Ramos (cell line): ENCODE data around the gene GTPBP3.

ENCODE experiments used
- in situ Hi-C: fragments of 300-500 bp; cut with MboI; formaldehyde crosslinking; loops from one replicate; pipeline ENCODE4 v1.14.3; 2022; ENCODE audit warnings: low sequenced_read_pairs; ENCODE audit not compliant: unreplicated experiment

GTPBP3 gene

DNA sequence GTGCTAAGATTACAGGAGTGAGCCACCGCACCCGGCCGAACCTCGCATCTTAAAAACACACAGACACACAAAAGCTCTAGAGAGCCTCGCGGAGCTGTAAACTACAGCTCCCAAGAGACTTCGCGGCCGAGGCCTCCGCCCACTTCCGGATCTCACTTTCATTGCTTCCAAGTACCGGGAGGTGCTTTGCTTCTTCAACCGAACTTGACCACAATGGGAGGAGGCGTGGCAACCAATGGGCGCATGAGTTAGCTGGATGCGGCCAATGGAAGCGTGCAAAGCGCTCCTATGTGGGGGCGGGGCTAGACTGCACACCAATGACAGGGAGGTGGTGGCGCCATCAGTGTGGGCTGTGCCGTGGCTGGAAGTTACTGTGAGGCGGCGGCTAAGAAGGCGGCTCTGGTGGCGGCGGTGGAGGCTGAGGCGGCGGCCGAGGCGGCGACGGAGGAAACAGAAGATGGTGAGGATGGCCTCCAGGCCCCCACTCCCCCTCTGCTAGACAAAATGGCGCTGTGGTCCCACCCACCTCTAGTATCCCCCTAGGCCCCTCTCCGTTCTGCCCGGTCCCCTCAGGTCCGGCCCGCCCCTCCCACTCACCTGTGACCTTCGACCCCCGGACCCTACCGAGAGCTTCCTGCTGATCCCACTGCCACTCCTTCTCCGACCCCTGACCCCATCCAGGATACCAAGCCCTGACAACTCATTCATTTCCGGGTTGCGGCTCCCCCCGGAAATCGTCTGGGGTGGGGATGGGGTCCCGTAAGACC lies 28.0 kb upstream of the GTPBP3 start, which contains the start of gene DDA1:
Gene DDA1, plus strand, starts transcription at position 366 of the 767 bp plus-strand sequence. Its CDS starts 92 bp downstream, at position 458.
- in situ Hi-C loops, result no loop called here

DNA sequence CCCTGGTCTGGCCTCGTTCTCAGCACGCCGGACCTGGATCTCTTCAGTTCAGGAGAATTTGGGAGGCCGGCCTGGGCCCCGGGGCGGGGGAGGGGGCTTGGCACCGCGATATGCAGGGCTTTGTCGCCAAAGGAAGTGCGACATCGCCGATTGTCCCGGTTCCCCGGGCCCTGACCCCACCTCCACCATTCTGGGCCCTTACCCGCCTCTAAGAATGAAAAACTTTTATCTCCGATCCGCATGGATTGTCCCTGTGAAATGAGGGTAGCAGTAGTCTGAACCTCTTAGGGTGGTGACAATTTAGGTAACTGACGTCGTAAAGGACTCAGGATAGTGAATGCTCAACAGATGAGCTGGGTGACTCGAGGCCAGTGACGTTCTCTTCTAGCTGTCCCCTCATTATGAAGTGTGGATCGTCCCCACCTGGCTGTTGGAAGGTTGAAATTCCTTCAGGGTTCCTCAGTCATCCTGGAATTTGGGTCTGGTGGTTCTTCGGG lies 27.3 kb upstream of the GTPBP3 start:
- in situ Hi-C loops, result no loop called here

DNA sequence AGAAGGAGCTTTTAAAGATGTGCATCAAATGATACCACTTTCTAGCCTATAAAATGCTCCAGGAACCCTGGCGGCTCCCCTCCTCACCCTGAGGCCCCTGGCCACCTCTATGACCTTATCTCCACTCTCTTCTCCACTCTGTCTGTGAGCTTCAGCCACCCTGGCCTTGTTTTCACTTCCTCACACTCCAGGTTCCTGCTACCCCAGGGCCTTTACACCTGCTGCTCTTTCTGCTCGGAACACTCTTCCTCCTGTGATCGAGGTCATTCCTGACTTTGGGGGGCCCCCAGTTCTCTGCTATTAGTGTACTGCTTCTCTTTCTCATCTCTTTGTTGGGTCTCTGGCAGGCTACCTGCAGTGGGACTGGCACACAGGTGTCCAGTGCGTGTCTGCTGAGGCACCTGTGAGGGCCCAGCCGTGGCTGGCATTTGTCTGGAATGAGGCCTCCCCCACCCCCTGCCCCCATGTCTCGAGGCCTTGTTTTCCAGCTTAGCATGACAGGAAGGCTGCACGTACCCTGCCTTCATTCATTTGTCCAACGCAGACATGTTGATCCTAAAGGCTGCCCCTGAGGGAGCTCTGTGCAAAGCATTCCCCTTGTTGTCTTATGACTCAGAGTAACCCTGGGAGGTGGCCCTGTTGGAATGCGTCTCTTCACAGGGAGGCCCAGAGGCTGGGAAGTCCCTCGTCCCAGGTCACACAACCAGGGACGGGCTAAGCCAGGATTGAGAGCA lies 25.7 kb upstream of the GTPBP3 start:
- in situ Hi-C loops, result no loop called here

DNA sequence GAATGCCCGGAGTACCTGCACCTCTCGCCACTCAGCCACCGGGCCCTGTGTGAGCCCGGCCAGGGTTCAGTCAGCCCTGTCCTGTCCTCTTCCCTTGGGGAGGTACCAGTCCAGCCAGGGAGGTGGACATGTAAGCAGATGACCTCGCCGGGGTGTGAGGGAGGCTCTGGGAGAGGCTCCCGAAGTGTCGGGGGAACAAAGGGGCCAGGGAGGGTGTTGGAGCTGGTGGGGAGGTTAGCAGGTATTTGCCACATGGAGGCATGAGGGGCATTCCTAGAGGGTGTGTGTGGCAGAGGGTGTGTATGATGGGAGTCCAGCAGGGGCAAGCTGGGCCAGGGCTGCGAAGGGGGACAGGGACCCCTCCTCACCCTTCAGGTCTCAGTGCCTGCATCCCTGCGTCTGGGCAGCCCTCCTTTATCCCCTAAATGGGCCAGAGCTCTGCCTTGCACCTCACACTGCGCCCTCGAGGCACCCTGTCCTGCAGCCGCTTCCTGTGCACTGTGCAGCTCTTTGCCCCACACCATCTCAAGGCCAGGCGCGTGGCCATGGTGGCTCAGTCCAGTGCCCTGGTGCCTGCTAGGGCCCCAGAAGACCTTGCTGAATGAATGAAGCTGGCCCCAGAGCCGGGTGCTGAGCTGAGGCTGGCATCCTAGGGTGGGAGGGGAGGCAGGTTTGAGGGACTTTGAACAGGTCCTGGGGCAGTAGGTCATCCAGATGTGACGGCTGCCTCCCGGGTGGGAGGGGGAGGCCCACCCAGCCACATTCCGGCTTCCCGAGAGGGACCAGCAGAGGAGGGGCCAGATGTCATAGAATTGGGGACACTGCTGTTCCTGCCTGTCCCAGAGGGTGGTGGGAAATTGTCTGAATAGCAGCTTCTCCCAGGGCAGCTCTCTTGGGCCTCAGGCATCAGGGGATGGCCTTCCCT lies 24.9 kb upstream of the GTPBP3 start:
- in situ Hi-C loops, result no loop called here

DNA sequence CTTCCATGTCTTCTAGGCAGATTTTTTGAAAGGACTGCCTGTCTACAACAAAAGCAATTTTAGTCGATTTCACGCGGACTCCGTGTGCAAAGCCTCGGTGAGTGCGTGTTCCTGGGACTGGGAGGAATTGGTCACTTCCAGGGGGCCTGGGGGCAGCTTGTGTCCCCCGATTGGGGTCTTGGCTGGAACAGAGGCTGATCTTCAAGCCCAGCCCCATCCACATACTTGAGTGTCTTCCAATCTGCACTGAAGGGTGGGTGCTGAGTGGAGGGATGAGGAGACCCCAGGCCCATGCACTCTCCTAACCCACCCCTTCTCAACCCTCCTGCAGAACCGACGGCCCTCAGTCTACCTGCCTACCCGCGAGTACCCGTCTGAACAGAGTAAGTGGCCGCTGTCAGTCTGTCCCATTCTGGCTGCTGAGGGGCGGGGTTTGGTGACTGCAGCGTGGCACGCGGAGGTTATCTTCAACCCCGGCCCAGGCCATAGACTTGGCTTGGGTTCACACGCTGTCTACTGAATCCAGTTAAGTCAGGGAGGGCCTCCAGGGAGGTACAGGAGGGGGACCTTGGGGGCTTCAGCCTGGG lies 23.3 kb upstream of the GTPBP3 start:
- in situ Hi-C loops, result no loop called here

DNA sequence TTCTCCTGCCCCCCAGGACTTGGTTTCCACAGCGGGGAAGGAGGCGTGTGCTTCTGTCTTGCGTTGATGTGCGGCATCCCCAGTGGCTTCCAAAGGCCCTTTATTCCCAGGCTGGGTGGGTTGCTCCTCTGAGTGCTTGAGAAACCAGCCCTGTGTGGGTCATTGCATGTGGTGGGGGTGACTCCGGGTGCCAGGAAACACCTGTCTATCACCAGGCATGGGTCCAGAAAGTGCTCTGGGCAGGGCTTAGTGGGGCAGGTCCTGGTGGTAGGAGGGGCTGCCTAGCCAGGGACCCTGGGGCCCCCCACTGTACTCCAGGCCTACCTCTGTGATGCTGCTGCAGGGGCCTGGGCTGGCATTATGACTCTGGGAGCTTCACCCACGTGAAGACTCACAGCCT lies 18.4 kb upstream of the GTPBP3 start:
- in situ Hi-C loops, result no loop called here

DNA sequence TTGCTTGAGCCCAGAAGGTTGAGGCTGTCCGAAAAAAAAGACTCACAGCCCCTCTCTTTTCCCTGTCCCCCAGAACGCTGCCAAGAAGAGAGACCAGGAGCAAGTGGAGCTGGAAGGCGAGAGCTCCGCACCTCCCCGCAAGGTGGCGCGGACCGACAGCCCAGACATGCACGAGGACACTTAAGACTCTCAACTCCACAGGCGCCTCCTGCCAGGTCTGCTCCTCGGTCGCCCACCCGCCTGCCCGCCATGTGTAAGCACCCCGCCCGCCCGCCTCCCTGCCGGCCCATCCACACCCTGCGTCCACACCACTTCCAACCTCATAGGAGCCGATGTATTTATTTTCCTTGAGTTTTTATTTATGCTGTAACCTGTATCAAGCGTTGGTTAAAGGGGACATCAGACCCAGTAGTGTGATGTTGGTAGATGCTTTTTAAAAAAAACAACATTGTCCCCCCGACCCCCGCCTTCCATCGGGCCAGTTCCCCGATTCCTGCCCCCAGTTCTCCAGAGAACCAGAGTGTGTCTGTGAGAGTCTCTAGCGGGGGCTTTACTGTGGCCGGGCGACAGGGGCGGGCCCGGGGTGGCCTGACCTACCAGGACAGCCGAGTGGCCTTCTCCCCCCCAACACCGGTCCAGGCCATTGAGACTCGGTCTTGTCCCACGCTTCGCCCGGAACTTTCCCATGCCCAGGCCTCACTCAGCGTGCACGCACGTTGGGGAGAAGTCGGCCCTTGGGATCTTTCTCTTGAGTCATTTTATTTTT lies 17.7 kb upstream of the GTPBP3 start:
- in situ Hi-C loops, result no loop called here

DNA sequence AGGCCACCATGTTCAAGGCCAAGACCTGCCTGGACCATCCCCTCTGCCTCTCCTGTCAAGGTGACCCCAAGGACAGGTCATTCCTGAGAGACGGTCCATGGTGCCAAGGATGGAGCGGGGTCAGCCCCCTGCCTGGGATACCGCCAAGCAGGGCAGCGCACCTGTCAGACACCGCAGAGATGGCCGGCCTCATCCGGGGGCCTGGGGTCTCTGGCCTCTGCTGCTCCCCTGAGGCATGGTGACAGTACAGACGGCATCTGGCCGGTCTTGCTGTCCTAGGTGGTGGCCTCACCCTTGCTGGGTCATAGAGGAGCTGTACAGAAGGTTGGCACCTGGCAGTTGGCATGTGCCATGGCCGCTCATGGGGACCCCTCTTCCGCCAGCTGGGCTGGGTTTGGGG lies 16.9 kb upstream of the GTPBP3 start:
- in situ Hi-C loops, result no loop called here

DNA sequence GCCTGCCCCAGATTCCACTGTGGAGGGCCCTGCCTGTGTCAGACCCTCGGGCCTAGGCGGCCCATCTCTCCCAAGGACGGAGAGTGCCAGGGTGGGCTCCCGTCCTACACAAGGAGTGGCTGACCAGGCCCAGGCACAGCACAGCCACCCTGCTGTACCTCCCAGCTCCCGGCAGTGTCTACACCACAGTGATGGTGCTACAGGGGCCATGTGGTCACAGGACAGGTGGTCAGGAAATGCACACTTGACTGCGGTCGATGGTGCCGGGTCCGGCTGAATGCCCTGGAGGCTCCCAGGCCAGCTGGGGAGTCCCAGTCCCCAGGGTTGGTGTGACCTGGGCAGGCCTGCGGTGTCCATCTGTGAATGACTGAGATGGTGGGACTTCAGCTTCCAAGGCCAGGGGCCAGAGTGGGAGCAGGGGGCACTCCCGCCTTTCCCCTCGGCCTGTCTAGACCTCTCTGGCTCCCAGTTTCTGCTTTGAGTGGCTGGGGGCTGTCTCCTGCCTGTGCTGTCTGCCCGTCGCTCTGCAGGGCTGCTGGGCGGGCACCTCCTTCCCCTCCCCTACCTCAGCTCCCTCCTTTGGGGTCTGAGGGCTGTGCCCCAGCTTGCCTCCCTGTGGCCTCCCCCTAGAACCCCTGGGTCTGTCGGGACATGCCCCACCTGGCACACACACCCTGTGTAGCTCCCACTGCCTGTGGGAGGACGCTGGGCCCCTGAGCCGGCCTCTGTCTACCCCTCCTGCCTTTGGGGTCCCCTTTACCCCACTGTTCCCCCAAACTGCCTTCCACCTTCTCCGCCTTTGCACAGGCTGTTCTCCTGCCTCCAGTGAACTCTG lies 15.5 kb upstream of the GTPBP3 start:
- in situ Hi-C loops, result no loop called here

DNA sequence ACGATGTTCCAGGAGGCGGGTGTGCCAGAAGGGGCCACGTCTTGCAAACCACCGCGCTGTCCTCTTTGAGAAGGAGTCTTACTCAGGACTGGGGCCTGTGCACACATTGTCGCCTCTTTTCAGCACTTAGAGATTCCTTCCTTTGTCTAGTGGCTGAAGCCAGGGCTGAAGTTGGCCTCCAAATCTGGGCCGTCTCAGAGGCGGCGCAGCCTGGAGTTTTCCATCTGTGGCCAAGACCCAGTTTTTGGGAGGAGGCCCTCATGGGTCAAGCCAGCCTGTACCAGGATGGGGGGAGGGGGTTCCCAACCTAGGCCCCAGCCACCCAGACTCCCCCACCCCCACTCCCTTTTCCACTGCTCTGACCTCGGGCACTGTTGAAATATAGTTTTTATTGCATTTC lies 14.5 kb upstream of the GTPBP3 start:
- in situ Hi-C loops, result no loop called here

DNA sequence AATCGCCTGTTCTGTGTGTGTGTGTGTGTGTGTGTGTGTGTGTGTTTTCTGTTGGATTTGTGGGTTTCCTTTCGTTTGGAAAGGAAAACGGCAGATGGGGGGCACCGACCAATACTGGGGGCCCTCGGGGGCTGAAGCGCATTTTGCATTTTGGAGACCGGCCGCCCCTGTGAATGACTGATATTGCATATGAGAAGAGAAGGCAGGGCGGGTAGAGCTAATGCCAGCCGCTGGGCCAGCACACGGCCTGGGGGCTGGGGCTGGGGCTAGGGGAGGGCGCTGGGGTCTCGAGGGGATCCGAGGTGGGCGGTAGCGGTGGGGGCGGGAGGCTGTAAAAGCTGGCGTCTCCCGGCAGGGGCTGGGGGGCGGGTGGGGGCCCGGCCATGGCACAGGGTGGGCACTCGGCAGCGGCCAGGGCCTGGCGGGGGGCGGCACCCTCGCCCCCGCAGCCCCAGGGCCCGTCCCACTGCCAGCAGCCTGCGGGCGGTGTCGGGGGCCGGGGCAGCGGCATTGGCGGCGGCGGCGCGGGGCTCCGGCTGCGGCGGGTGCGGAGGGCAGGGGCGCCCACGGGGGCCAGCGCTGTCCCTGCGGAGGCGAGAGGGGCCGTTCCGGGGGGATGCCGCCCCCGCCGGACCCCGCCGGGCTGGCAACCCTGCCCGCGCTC lies 13.9 kb upstream of the GTPBP3 start:
- in situ Hi-C loops, result no loop called here

DNA sequence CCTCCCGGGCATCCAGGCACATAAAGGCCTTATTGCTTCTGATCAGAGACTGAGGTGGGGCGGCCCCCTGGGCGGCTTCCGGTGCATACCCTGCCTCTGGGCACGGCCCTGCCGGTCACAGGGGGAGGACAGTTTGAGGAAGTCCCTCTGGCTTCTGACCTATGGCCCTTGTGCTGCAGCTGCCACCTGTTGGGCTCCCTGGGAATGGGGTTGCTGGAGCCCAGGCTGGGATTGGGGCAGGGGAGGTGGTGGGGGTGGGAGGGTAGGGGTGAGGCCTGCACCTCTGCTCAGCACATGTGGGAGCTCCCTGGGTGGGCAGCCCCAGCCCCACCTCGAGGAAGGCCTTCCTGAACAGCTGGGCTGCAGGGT lies 13.4 kb upstream of the GTPBP3 start:
- in situ Hi-C loops, result no loop called here

DNA sequence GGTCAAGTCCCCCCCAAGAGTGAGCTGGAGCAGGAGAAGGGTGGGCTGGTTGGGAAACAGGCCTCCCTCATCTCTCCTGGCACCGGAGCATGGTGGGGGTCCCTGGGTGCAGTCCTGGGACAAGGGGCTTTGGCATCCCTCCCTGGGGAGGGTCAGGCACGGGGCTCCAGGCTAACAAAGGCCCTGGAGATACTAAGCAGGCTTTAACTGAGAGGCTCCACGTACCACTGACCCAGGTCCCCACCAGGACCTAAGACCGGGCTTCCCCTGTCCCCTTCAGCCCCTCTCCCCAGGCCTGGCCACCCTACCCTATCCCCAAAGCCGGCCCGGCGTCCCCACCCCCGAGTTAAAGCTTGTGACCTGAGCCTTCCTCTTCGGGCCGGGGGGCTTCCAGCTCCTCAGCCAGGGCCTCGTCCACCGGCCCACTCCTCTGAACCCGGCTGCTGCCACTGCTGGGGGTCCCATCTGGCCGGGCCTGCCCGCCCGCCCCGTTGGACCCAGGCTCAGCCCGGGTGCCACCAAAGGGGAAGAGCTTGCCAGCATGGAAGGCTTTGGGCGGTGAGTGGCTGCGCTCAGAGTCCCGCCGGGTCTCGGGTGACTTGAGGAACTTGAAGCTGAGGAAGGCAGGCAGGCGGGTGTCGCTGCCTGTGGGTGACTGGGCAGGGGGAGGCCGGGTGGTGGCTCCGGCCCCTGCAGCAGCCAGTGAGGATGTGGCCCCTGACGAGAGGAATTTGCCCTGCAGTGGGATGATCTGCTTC lies 12.8 kb upstream of the GTPBP3 start:
- in situ Hi-C loops, result no loop called here

DNA sequence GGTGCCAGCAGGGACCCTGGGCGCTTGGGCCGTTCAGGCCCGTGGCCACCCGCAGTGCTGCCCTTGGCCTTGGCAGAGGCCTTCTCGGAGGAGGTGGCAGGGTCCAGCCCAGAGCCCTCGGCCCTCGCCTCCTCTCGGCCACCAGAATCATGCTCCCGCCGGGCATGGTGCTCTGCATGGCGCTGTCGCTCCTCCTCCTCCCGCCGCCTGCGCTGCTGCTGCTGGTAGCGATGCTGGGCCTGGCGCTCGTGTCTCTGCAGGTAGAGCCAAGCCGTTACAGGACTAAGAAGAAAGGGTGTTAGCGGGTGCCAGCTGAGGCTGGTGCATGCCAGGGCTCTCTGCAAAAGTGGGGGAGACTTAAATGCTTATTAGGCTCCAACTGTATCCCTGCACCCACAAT lies 12.2 kb upstream of the GTPBP3 start:
- in situ Hi-C loops, result no loop called here

DNA sequence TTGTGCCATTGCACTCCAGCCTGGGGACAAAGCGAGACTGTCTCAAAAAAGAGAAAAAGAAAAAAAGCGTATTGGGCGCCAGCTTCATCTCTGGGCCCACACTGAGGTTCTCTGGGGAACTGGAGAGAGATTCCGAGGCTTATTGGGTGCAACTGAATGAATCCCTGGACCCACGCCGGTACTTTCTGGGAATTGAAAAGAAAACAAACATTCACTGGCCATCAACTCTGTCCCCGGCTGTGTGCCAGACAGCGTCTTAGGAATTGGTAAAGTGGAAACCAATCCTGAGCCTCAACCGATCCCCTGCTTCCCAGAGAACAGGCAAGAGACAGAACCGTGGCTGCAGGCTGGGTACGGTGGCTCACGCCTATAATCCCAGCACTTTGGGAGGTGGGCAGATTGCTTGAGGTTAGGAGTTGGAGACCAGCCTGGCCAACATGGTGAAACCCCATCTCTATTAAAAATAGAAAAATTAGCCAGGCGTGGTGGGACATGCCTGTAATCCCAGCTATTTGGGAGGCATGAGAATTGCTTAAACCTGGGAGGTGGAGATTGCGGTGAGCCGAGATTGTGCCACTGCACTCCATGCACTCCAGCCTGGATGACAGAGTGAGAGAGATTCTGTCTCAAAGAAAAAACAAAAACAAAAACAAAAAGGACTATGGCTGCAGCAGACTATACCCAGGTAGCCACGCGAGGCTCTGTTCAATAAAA lies 11.3 kb upstream of the GTPBP3 start:
- in situ Hi-C loops, result no loop called here

DNA sequence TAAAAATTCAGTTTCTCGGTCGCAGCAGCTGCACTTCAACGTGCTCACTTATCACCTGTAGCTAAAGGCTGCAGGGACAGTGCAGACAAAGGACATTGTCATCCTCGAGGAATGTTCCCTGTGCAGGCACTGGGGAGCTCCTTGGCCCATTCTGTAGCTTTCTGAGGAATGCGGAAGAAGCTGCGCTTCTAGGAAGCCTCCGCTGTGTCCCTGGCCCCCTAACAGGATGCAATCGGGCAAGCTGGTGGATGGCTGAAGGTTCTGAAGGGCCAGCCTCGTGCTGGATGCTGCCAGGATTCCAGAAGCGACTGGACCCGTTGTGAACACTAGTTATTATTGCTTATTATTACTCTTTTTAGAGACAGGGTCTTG lies 10.8 kb upstream of the GTPBP3 start:
- in situ Hi-C loops, result no loop called here
